Dermis microvascular lymphatic vessel endothelial cell (primary cell): Measurements from ENCODE around the gene SLFN5. TPM values are rescaled to one million over a fixed set of nuclear protein-coding genes. Genes with fewer than 3 reads are reported as not detected.
A peak's percentile ranks its signal among the peaks of the same experiment; 100 is the strongest.
"Not testable (repeated sequence)": the region's sequence is repeated elsewhere in the genome, so short reads cannot be mapped to it uniquely, and the experiment has no call there.

Experiments
- DNase-seq, 2 donors: peaks; one replicate each; pipeline versions ENCODE4 v3.0.0 to v3.0.0-alpha.2; 2010; ENCODE audit warnings: low read depth in 2 of 2
- total RNA-seq: library from RNA; depleted of rRNA; stranded (reverse); fragments of >200 nt; gene quantifications from 2 replicates; pipeline ENCODE4 v1.2.1, GENCODE V29; 2014

The SLFN5 gene
- total RNA-seq, 1 donor from 2014 or later: 21.2 TPM

DNA sequence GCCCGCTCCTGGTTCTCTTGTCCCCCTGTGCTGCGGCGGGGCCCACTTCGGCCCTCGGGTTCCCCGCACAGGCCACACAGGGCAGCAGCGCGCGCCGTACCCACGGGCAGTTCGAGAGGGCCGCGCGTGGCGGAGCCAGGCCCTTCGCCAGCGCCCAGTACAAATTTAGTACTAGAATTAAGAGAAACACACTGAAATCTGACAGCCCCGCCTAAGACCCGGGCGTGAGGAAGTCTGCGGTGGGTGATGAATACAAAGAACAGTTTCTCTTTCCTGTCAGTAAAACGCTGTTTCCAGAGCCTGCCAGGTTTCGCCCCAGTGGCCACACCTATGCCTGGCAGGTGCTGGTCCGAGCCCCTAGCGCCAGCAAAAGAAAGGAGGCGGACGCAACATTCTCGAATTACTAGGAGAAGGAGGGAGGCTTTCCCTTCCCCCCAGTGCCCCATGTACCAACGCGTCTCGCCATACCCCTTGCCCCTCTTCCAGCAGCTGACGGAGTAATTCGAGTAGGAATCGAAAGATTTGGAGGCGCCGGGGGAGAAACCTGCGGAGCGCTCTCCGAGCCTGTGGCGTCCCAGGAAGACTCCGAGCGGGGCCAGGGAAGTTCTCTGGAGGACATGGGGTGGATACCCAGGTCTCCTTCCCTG is 591 bp upstream of the SLFN5 start:
- DNase-seq: peak in 1 of 2 donors; percentile 56

DNA sequence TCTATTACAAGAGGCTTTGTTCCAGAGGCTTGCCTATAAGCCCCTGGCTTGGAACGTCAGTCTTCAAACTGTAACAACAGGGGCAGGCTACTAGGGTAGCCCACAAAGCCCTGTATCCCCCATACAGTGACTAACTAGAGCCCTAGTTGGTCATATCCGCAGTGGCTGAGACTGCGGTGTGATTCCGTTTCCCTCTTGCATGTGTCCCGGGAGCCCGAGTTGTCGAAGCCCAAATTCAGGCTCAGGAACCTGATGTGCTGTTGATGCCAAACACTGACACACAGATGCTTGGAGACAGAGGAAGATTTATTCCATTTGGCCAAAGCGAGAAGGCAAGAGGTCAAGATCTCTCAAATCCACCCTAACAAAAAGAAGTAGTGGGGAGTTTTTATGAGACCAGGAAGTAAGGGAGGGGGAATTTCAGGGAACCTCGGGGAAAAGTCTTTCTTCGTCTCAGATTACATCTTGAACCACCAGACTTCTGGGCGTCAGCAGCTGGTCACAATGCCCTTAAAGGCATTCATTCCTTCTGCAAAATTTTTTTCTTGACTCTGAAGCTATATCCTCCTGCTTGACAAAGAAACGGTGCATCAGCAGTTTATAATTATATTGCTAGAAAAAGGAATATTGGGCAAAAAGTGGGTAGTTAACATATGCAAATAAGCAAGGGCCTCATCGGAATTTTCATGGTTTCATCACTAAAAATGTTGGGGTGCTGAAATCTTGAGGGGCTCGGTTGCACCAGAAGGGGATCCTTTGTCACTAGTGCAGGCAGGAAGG is 879 bp downstream of the SLFN5 start:
- peak in 1 of 2 donors; percentile 70 for DNase-seq

DNA sequence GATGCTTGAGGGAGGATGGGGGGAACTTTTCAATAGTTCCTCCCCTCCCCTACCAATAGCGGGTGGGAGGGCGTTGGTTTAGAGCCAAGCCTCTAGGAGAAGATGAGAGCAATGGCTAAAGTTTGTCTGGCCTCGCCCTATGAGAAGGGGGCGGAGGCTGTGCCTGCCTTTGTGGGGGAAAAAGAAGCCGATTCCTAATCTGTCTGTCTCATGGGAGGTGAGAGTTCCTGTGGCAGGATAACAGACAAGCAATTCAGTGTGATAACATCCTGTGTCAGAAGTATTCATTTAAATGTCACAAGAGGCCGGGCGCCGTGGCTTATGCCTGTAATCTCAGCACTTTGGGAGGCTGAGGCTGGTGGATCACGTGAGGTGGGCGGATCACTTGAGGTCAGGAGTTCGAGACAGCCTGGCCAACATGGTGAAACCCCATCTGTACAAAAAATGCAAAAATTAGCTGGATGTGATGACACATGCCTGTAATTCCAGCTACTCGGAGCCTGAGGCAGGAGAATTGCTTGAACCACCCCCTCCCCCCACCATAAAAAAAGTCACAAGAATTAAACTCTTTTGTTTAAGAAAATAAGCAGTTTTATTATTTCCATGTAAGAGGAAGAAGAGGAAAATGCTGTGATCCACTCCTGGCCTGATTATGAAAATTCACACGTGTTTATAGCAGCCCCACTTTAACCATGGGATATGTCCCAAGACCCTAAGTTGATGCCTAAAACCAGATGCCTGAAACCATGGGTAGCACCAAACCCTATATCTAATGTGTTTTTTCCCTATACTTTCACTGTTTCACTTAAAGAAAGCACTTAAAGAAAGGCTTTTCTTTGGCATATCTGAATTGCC is 1.7 kb downstream of the SLFN5 start:
- DNase-seq: peak; percentile 46 to 78

DNA sequence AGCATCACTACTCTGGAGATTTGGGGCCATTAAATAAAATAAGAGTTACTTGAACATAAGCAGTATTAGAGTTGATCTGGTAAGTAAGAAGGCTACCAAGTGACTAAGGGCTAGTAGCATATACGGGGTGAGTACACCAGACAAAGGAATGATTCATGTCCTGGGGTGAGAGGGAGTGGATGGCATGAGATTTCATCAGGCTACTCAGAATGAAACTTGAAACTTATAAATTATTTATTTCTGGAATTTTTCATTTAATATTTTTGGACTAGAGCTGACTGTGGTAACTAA is 2.3 kb downstream of the SLFN5 start:
- peak in 1 of 2 donors; percentile 83 for DNase-seq

DNA sequence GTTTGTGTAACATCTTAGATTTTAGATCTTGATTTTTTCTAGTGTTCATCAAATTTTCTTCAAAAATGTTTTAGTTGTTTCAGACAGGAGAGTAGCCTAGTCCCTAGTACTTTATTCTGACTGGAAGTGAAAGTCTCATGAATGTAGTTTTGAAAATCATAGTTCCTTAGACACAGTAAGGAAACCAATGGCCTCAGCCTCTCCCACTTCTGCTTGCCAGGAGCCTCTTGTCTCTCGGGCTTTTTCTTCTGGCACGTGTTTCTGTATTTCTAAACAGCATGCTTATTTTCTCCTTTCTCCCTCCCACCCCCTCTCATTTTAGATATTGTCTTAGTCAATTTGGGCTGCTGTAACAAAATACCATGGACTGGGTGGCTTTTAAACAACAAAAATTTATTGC is 9.8 kb downstream of the SLFN5 start:
- no peak for DNase-seq

DNA sequence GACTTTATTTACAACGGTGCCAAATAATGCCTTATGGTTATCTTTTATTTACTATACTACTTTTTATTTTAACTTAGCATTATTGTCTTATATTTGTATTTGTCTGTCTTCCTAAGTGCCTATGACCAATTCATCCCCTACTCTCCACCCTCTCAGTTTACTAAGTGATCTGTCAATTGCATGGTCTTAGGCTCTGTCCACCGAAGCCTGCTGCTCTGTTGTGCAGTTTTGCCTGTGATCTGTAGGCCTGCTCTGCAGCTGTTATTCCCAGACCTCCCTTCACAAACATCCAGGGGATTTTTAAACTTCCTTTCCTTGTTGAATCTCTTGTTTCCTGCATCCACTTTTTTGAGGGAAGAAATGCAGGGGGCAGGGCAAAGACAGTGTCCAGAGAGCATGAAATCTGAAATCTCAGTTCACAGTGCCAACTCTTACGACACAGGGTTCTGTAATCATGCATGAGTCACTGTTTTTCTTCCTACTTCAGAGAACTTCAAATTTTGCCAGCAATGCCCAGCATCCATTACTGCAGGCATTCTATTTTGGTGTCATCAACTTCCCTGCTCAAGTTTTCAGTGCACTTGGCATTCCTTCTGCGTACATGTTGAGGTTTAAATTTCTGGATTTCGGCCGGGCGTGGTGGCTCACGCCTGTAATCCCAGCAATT is 11.4 kb downstream of the SLFN5 start:
- DNase-seq: peak; percentile 74 to 98

DNA sequence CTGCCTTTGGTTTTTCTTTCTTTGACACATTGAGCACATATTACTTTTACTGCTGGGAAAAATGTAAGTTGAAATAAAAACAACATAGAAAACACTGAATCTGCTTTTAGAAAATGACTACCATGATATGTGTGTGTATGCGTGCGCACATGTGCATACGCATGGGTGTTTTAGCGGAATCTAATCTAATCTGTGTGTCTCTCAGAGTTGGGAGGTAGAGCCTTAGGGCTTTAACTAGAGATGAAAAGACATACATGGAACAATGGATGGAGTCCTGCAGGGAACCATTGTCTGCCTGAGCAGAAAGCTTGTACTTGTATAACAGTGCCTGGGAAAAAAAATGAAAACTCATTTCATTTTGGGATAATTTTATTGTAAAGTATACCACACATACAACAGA is 12.4 kb downstream of the SLFN5 start:
- no peak for DNase-seq

DNA sequence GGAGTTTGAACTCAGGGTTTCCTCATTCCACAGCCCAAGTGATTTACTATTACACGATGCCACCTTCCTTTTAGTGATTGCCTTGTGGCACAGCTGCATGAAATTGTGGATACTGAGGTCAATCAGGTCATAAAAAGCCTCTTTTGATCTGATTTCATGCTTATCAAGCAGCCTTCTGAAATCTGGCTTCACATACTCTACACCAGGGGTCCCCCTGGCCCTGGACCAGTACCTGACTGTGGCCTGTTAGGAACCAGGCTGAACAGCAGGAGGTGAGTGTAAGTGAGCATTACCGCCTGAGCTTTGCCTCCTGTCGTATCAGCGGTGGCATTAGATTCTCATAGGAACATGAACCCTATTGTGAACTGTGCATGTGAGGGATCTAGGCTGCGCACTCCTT is 13.8 kb downstream of the SLFN5 start:
- peak in 1 of 2 donors; percentile 36 for DNase-seq

DNA sequence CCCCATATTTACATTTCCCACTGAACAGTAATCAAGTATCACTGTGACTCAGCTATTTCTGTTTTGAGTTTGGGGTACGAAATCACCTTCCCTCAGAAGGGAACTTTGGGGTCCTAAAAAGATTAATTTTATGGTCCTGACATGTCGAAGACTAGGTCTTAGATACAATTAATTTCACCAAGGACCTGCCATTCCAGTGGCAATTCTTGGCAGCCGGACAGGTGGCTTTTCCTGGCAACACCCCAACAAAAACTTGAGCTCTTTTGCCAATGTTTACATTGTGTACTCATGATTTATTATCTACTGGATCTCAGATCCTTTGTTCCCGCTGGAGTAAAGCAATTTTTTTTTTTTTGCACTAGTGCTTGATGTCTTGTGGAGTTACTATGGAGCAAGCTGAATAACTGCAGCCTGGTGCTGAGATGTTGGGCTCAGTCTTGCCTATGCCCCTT is 14.4 kb downstream of the SLFN5 start:
- DNase-seq: peak; percentile 60 to 91

DNA sequence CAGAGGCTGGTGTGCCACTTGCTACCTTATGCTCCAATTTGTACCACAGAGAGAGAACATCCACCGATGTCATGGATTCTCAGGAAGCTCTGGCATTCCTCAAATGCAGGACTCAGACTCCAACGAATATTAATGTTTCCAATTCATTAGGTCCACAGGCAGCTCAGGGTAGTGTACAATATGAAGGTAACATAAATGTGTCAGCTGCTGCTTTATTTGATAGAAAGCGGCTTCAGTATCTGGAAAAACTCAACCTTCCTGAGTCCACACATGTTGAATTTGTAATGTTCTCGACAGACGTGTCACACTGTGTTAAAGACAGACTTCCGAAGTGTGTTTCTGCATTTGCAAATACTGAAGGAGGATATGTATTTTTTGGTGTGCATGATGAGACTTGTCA is 16.1 kb downstream of the SLFN5 start:
- no peak for DNase-seq

DNA sequence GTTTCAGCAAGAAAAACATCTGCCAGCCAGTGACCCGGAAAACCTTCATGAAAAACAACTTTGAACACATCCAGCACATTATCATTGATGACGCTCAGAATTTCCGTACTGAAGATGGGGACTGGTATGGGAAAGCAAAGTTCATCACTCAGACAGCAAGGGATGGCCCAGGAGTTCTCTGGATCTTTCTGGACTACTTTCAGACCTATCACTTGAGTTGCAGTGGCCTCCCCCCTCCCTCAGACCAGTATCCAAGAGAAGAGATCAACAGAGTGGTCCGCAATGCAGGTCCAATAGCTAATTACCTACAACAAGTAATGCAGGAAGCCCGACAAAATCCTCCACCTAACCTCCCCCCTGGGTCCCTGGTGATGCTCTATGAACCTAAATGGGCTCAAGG is 22.2 kb downstream of the SLFN5 start:
- no peak for DNase-seq

DNA sequence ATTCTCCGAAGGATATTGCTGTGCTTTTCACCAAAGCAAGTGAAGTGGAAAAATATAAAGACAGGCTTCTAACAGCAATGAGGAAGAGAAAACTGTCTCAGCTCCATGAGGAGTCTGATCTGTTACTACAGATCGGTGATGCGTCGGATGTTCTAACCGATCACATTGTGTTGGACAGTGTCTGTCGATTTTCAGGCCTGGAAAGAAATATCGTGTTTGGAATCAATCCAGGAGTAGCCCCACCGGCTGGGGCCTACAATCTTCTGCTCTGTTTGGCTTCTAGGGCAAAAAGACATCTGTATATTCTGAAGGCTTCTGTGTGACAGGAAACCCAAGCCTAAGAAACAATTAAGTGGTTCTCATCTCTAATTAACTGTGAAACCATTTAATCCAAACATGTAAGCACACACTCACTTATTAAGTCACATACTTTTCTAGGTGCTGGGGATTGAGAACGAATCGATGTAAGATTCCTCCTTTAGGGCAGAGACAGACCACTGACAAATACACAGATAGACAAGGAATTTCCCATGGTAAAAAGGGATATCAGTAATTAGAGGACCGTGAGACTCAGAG is 22.8 kb downstream of the SLFN5 start:
- no peak for DNase-seq

DNA sequence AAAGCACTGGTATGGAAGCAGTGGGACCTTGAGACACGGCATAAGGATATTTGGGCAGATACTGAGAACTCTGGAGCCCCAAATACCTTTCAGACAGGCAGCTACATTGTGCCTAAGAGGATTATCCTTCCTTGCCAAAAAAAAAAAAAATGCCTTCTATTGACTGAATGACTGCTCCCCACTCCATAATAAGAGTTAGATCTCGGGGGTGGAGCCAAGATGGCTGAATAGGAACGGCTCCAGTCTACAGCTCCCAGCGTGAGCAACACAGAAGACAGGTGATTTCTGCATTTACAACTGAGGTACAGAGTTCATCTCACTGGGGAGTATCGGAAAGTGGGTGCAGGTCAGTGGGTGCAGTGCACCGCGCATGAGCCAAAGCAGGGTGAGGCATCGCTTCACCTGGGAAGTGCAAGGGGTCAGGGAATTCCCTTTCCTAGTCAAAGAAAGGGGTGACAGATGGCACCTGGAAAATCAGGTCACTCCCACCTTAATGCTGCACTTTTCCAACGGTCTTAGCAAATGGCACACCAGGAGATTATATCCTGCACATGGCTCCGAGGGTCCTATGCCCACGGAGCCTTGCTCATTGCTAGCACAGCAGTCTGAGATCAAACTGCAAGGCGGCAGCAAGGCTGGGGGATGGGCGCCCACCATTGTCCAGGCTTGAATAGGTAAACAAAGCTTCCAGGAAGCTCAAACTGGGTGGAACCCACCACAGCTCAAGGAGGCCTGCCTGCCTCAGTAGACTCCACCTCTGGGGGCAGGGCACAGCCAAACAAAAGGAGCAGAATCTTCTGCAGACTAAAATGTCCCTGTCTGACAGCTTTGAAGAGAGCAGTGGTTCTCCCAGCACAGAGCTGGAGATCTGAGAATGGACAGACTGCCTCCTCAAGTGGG is 31.5 kb downstream of the SLFN5 start:
- DNase-seq: not testable (repeated sequence)

DNA sequence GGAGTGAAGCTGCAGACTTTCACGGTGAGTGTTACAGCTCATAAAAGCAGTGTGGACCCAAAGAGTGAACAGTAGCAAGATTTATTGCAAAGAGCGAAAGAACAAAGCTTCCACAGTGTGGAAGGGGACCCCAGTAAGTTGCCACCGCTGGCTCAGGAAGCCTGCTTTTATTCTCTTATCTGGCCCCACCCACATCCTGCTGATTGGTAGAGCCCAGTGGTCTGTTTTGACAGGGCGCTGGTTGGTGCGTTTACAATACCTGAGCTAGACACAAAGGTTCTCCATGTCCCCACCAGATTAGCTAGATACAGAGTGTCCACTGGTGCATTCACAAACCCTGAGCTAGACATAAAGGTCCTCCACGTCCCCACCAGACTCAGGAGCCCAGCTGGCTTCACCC is 35.6 kb downstream of the SLFN5 start:
- DNase-seq: not testable (repeated sequence)

DNA sequence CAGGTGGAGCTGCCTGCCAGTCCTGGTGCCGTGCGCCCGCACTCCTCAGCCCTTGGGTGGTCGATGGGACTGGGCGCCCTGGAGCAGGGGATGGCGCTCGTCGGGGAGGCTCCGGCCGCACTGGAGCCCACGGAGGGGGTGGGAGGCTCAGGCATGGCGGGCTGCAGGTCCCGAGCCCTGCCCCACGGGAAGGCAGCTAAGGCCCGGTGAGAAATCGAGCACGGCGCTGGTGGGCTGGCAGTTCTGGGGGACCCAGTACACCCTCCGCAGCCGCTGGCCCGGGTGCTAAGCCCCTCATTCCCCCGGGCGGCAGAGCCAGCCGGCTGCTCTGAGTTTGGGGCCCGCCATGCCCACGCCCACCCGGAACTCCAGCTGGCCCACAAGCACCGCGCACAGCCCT is 36.0 kb downstream of the SLFN5 start:
- DNase-seq: not testable (repeated sequence)

DNA sequence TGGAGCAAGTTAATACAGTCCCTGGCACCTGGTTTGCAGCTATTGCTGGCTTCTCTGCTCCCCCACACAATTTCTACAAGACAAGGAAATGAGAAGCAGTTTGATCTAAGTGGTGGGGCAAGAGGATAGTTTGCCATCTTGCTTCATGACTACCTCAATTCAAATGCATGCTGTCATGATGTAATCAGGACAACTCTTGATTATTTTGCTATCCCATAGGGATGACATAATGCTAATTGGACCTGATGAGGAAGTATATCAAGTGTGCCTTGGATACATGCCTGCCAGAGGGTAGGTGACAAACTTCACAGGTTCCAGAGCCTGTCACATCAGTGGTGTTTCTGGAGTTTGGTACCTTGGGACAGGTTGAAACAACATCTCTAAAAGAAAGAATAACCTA is 40.9 kb downstream of the SLFN5 start:
- no peak for DNase-seq

DNA sequence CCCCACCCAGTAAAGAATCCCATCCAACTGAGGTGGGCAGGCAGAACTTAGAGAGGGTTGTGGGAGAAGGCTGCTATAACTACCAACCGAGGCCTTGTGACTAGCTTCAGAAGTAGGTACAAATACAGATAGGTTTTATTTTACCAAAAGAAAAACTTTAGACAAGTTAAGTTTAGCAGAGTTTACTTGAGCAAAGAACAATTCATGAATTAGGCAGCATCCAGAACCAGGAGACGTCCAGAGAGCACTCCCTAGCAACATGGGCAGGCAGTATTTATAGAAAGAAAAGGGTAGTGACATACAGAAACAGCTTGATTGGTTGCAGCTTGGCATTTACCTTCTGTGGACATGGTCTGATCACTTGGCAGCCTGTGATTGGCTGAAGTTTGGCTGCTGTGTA is 42.1 kb downstream of the SLFN5 start:
- no peak for DNase-seq

DNA sequence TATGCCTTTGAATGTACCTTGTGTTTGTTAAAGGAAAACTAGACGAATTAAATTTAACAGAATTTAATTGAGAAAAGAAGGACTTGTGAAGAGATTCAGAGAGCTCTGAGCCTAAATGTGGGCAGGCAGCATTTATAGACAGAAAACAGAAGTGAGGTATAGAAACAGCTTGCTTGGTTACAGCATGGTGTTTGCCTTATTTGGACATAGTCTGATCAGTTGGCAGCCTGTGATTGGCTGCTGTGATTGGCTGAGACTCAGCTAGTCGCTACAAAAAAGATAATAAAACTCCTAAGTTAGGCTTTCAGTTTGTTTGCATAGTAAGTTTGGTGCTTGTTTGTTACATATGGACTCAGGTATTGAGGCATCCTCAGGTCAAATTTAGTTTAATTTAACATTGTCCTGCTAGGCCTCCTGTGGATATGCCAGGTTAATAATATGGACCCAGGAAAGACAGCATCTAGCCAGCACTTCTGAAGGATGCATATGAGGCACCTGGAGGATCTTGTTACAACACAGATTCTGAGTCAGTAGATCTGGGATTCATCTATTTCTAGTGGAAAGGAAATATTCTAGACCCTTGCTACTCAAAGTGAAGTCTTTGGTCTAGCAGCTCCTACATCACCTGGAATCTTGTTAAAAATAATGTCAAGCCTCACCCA is 43.4 kb downstream of the SLFN5 start:
- DNase-seq: peak in 1 of 2 donors; percentile 19

DNA sequence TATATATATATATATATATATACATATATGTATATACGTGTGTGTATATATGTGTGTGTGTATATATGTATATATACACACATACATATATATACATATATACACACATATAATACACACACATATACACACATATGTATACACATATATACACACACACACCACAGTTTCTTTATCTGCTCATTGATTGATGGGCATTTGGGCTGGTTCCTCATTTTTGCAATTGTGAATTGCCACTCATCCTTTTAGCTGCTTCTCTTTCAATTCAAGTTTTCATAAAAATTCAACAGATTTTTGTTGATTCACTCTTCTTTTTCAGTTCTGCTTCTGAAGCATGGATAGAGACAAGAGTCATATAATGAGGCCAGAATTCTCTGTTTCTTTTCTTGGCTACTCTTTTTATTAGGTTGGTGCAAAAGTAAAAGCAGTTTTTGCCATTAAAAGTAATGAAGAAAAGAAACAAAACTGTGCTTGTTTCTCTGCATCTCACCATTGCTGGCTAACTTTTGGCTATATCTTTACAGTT is 44.5 kb downstream of the SLFN5 start:
- DNase-seq: no peak

DNA sequence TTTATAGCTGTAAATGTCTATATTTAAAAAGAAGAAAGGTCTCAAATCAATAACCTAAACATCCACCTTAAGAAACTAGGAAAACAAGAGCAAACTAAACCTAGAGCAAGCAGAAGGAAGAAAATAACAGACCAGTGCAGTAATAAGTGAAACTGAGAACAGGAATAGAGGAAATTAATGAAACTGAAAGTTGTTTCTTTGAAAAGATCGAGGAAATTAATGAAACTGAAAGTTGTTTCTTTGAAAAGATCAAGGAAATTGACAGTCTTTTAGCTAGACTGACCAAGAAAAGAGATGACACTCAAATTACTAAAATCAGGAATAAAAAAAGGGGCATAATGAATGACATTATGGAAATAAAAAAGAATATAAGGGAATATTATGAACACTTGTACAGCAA is 46.4 kb downstream of the SLFN5 start:
- no peak for DNase-seq
